Esophagus squamous epithelium (tissue), 4 donors: ENCODE measurements around the gene SCYGR2.

Source experiments
- POLR2A ChIP-seq, 4 donors: fragments of 450-650 bp; IDR thresholded peaks; one replicate each; pipeline ENCODE4 v1.6.1; 2017; ENCODE audit warnings: antibody characterized with exemption in 4 of 4, mild to moderate bottlenecking in 4 of 4, moderate library complexity in 3 of 4
- TF ChIP-seq, protein P1 (sequence below), 6 experiments: fragments of 450-650 bp in 4 of 6; fragments of 200-600 bp in 2 of 6; sonication (generic) in 2 of 6; IDR thresholded peaks; one replicate each; pipeline ENCODE4 v1.5.1; 2016 to 2019; ENCODE audit warnings: antibody characterized with exemption in 6 of 6, mild to moderate bottlenecking in 4 of 6, moderate library complexity in 4 of 6

DNA sequence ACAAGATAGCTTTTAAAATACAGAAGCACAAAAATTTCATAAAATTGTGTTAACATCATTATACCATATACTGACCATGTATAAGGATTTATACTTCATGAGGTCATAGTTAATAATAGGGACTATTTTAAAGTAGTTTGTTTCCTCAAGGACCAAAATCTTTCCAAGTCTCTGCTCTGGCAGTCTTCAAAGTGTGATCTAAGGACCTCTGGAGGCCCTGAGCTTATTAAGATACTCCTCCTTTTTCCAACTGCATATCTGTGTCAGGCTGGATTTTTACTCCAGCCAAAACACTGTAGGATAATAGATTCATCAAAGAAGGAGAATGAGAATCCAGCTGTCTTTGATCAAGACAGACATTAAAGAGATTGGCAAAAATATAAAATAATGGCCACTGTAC lies 1.7 kb upstream of the SCYGR2 start:
- TF ChIP-seq, protein P1, sequence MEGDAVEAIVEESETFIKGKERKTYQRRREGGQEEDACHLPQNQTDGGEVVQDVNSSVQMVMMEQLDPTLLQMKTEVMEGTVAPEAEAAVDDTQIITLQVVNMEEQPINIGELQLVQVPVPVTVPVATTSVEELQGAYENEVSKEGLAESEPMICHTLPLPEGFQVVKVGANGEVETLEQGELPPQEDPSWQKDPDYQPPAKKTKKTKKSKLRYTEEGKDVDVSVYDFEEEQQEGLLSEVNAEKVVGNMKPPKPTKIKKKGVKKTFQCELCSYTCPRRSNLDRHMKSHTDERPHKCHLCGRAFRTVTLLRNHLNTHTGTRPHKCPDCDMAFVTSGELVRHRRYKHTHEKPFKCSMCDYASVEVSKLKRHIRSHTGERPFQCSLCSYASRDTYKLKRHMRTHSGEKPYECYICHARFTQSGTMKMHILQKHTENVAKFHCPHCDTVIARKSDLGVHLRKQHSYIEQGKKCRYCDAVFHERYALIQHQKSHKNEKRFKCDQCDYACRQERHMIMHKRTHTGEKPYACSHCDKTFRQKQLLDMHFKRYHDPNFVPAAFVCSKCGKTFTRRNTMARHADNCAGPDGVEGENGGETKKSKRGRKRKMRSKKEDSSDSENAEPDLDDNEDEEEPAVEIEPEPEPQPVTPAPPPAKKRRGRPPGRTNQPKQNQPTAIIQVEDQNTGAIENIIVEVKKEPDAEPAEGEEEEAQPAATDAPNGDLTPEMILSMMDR (IDR thresholded peaks at IDR 0.05) = no peak
- TF ChIP-seq POLR2A (IDR thresholded peaks at IDR 0.05) = no peak
